Panc1 (cell line): ENCODE results near the gene KCNG1. TPM values are rescaled to one million over a fixed set of nuclear protein-coding genes. Genes with fewer than 3 reads are reported as not detected.
"Not testable (repeated sequence)": the region's sequence is repeated elsewhere in the genome, so short reads cannot be mapped to it uniquely, and the experiment has no call there.

ENCODE experiments used
- ATAC-seq: fragments of 200-7000 bp; cut with Tn5 transposase; 2 replicates; pipeline ENCODE4 v1.9.1; 2020; ENCODE audit warnings: mild to moderate bottlenecking, moderate library complexity
- BruUV-seq: library from RNA; stranded (reverse); fragments of 400-500 nt; replicated peaks from 2 replicates; lab custom pipeline; 2021; lab: Mats Ljungman, UMichigan
- CTCF ChIA-PET: fragments of 300-600 bp; sonication (Branson Sonifier 250); formaldehyde crosslinking; loops from one replicate; lab custom pipeline; 2022; ENCODE audit warnings: antibody characterized with exemption; lab: Charles Lee
- POLR2A ChIA-PET: fragments of 300-600 bp; sonication (Branson Sonifier 250); formaldehyde crosslinking; loops from one replicate; lab custom pipeline; 2022; ENCODE audit warnings: antibody characterized with exemption; lab: Charles Lee
- DNase-seq: peaks from one replicate; pipeline ENCODE4 v3.0.0-alpha.2; 2010; ENCODE audit warnings: low read depth, low spot score
- H3K27ac ChIP-seq: 2 replicates; pipeline ENCODE4 v1.5.1; 2011; ENCODE audit warnings: mild to moderate bottlenecking, low read length, inconsistent platforms
- H3K27me3 ChIP-seq: fragments of 200-500 bp; sonication (Bioruptor generic); 2 replicates; pipeline ENCODE4 v1.6.0; 2014; ENCODE audit warnings: low read length, inconsistent platforms; ENCODE audit not compliant: control insufficient read depth, insufficient read depth
- H3K36me3 ChIP-seq: fragments of 200-500 bp; sonication (Bioruptor generic); 2 replicates; pipeline ENCODE4 v1.5.1; 2014; ENCODE audit warnings: inconsistent platforms, mild to moderate bottlenecking, low read length, moderate library complexity; ENCODE audit not compliant: control insufficient read depth, insufficient read depth
- H3K4me1 ChIP-seq: 2 replicates; pipeline ENCODE4 v1.5.1; 2011; ENCODE audit warnings: inconsistent platforms, mild to moderate bottlenecking, low read length, moderate library complexity; ENCODE audit not compliant: control insufficient read depth, insufficient read depth
- H3K4me3 ChIP-seq, 2 experiments: 2 replicates each; pipeline ENCODE4 v1.5.1; 2011 to 2012; ENCODE audit warnings: low read depth in 2 of 2, low read length in 2 of 2, mild to moderate bottlenecking in 2 of 2, inconsistent platforms in 1 of 2, moderate library complexity in 1 of 2
- H3K9me3 ChIP-seq: fragments of 200-500 bp; sonication (Bioruptor generic); 2 replicates; pipeline ENCODE4 v1.5.1; 2014; ENCODE audit warnings: low read depth, mild to moderate bottlenecking, inconsistent platforms, low read length, moderate library complexity; ENCODE audit not compliant: control insufficient read depth, insufficient read depth
- POLR2AphosphoS5 ChIP-seq: IDR thresholded peaks from 2 replicates; pipeline ENCODE4 v1.6.1; 2012; ENCODE audit warnings: mild to moderate bottlenecking, low read depth, low read length, moderate library complexity
- REST ChIP-seq, 2 experiments: IDR thresholded peaks; 2 replicates each; pipeline ENCODE4 v1.6.1; 2011 to 2012; ENCODE audit warnings: low read depth in 2 of 2, control low read depth in 1 of 2, low read length in 1 of 2, mild to moderate bottlenecking in 1 of 2, moderate library complexity in 1 of 2; ENCODE audit not compliant: insufficient read depth in 1 of 2
- SIN3A ChIP-seq: IDR thresholded peaks from 2 replicates; pipeline ENCODE4 v1.6.1; 2012; ENCODE audit warnings: low read depth, mild to moderate bottlenecking, low read length, moderate library complexity, borderline replicate concordance; ENCODE audit not compliant: insufficient read depth
- TCF7L2 ChIP-seq: IDR thresholded peaks from 2 replicates; pipeline ENCODE4 v1.6.1; 2011; ENCODE audit warnings: mild to moderate bottlenecking, low read depth, low read length, inconsistent platforms
- in situ Hi-C: cut with HindIII; loops from 2 replicates; pipeline ENCODE4 v1.10.0; 2016; ENCODE audit warnings: low sequenced_read_pairs, low pct_unique_long_range_greater_than_20kb
- intact Hi-C: fragments of 100-400 bp; cut with micrococcal nuclease; formaldehyde crosslinking; loops from one replicate; pipeline ENCODE4 v1.10.0; 2022; ENCODE audit not compliant: unreplicated experiment
- total RNA-seq: library from RNA; stranded (reverse); gene quantifications from one replicate; pipeline ENCODE4 v1.2.1, GENCODE V29; 2021; ENCODE audit not compliant: unreplicated experiment
- TF ChIP-seq, protein P1 (sequence below): fragments of 450-650 bp; IDR thresholded peaks from 2 replicates; pipeline ENCODE4 v1.5.1; 2017; ENCODE audit warnings: mild to moderate bottlenecking

KCNG1 gene
- total RNA-seq, 1 experiment from 2014 or later, result 7.4 TPM

DNA sequence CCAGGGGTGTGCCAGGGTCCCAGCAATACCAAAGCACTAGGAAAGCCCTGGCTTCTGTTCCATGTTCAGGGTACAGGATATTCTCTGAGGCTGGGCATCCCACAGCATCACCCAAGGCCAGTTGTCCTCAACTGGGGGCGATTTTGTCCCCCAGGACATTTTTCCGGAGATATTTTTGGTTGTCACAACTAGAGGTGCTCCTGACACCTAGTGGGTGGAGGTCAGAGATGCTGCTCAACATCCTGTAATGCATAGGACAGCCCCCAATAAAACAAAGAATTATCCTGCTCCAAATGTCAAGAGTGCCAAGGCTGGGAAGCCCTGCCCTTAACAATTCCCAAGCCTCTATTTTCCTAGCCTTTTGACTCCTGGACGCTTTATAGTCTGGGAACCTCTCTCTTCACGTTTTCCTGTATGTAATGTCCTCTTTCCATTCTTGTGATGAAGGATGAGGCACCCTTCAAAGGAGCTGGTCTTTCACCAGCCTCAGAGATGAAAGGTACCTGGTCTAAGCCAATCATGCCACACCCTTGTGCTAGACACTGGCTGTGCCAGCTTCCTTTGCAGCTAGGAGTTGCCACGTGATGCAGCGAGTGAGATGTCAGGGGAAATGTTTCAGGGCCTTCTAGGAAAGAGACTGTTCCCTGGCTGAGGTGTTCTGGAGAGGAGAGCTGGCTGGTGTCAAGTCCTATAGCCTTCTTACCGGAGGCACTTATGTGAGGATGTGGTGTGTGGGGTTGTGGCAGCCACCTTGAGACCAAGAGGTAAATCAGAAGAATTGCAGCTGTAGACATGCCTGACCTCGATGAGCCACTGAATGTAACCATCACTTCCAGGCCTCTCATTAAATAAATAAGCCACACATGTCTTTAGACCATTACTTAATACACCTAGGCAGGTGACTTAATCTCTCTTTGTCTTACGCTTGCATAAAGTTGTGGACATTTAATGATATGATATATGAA is 23.4 kb upstream of the KCNG1 start:
- CTCF ChIA-PET, result no interaction called here
- H3K9me3 ChIP-seq, result no peaks in the 10 kb centered on the region
- no peak overlapping the region for H3K4me3 ChIP-seq
- 0 out of 2 replicates have a peak, but pooled peaks cover 3% of the 10 kb centered on the region for H3K27me3 ChIP-seq
- BruUV-seq, result no TSS peak
- in situ Hi-C loops, result no loop called here
- no peaks in the 10 kb centered on the region for H3K4me1 ChIP-seq
- TF ChIP-seq REST (IDR thresholded peaks at IDR 0.05; ENCODE audit: insufficient read depth in 1 of 2, low read depth in 2 of 2, low read length in 1 of 2) (no peak), TCF7L2 (no peak)
- TF ChIP-seq, protein P1, sequence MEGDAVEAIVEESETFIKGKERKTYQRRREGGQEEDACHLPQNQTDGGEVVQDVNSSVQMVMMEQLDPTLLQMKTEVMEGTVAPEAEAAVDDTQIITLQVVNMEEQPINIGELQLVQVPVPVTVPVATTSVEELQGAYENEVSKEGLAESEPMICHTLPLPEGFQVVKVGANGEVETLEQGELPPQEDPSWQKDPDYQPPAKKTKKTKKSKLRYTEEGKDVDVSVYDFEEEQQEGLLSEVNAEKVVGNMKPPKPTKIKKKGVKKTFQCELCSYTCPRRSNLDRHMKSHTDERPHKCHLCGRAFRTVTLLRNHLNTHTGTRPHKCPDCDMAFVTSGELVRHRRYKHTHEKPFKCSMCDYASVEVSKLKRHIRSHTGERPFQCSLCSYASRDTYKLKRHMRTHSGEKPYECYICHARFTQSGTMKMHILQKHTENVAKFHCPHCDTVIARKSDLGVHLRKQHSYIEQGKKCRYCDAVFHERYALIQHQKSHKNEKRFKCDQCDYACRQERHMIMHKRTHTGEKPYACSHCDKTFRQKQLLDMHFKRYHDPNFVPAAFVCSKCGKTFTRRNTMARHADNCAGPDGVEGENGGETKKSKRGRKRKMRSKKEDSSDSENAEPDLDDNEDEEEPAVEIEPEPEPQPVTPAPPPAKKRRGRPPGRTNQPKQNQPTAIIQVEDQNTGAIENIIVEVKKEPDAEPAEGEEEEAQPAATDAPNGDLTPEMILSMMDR, result 0 out of 2 replicates have a peak, but pooled peaks have one; percentile 16
- H3K27ac ChIP-seq, result no peak overlapping the region
- no peaks in the 10 kb centered on the region for H3K36me3 ChIP-seq
- POLR2A ChIA-PET, result no interaction called here
- no peak for ATAC-seq
- intact Hi-C loops, result no loop called here
- DNase-seq, result no peak

- H3K27me3 ChIP-seq, DNase-seq, in situ Hi-C loops, CTCF ChIA-PET, H3K4me1 ChIP-seq, POLR2A ChIA-PET, BruUV-seq, H3K36me3 ChIP-seq, H3K27ac ChIP-seq, intact Hi-C loops, H3K9me3 ChIP-seq, ATAC-seq, H3K4me3 ChIP-seq: not testable (repeated sequence)
Observed at GRCh38 chr20:51045492-51045891, 22.6 kb upstream of the KCNG1 start.

GRCh38 chr20:51044796-51045195 is 21.9 kb upstream of the KCNG1 start:
- TF ChIP-seq POLR2AphosphoS5 (no peak), TCF7L2 (no peak), REST (IDR thresholded peaks at IDR 0.05; ENCODE audit: insufficient read depth in 1 of 2, low read depth in 2 of 2, low read length in 1 of 2) (no peak), SIN3A (no peak)
- intact Hi-C loops (no loop called here), in situ Hi-C loops (no loop called here)
- H3K27me3 ChIP-seq, result 0 out of 2 replicates have a peak, but pooled peaks cover 3% of the 10 kb centered on the region
- H3K9me3 ChIP-seq, result no peaks in the 10 kb centered on the region
- H3K4me1 ChIP-seq, result no peaks in the 10 kb centered on the region
- H3K4me3 ChIP-seq, result no peak overlapping the region
- POLR2A ChIA-PET, result no interaction called here
- H3K36me3 ChIP-seq, result no peaks in the 10 kb centered on the region
- no TSS peak for BruUV-seq
- no peak overlapping the region for H3K27ac ChIP-seq
- DNase-seq (no peak), ATAC-seq (no peak)
- CTCF ChIA-PET, result no interaction called here
